ENCODE results near the gene SCAANT1. TPM values are rescaled to one million over a fixed set of nuclear protein-coding genes. Genes with fewer than 3 reads are reported as not detected.

The SCAANT1 gene
- total RNA-seq, 2 donors from 2014 or later = not detected

DNA sequence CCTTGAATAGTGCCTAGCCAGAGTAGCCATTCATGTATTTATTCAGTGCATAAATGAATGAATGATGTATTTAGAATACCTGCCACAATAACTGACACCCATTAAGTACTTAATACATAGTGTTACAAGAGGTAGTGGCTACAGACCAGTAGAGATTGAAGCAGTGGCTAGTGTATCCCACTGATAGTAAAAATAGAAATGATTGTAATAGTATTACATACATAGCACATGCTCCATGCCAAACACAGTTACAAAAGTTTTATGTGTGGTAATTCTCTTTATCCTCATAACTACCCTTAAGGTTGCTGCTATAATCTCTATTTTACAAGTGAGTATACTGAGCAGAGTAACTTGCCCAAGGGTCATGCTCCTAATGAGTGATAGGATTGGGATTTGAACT, 30.3 kb upstream of the SCAANT1 start:
- Histone ChIP-seq H3K9ac (ENCODE audit: low read depth in 2 of 2, low read length in 2 of 2) (no peak overlapping the region), H3K4me1 (peaks cover under 1% of the 10 kb centered on the region), H3K4me3 (no peak overlapping the region), H3K27me3 (no peaks in the 10 kb centered on the region), H3K36me3 (no peaks in the 10 kb centered on the region), H3K9me3 (no peaks in the 10 kb centered on the region), H3K27ac (no peak overlapping the region)
- DNase-seq = no peak
- intact Hi-C loops (cut with DNase I) = no loop called here
- TF ChIP-seq, protein P1, sequence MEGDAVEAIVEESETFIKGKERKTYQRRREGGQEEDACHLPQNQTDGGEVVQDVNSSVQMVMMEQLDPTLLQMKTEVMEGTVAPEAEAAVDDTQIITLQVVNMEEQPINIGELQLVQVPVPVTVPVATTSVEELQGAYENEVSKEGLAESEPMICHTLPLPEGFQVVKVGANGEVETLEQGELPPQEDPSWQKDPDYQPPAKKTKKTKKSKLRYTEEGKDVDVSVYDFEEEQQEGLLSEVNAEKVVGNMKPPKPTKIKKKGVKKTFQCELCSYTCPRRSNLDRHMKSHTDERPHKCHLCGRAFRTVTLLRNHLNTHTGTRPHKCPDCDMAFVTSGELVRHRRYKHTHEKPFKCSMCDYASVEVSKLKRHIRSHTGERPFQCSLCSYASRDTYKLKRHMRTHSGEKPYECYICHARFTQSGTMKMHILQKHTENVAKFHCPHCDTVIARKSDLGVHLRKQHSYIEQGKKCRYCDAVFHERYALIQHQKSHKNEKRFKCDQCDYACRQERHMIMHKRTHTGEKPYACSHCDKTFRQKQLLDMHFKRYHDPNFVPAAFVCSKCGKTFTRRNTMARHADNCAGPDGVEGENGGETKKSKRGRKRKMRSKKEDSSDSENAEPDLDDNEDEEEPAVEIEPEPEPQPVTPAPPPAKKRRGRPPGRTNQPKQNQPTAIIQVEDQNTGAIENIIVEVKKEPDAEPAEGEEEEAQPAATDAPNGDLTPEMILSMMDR (IDR thresholded peaks at IDR 0.05) = no peak

DNA sequence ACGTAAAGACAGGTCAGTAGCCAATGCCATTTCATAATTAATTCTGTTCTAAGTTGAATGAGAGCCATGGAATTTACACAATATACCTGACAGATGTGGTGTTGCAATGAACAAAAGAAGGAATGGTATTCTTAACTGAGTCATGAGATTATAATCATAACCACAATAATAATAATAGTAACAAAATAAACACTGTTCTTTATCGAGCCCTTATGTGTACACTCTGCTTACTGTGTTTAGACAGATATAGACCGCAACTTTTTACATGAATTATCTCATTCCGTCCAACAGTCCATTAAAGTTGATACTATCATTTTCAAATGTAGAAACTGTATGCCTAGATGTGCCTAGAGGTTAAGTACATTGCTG, 28.2 kb upstream of the SCAANT1 start:
- DNase-seq = no peak
- H3K9ac ChIP-seq (ENCODE audit: low read depth in 2 of 2, low read length in 2 of 2) = no peak overlapping the region
- H3K4me1 ChIP-seq = peaks cover 3% of the 10 kb centered on the region
- H3K36me3 ChIP-seq = no peaks in the 10 kb centered on the region
- no peak overlapping the region for H3K4me3 ChIP-seq
- H3K9me3 ChIP-seq = no peaks in the 10 kb centered on the region
- intact Hi-C loops (cut with DNase I) = no loop called here
- TF ChIP-seq, protein P1 (IDR thresholded peaks at IDR 0.05) = no peak
- no peaks in the 10 kb centered on the region for H3K27me3 ChIP-seq
- no peak overlapping the region for H3K27ac ChIP-seq

DNA sequence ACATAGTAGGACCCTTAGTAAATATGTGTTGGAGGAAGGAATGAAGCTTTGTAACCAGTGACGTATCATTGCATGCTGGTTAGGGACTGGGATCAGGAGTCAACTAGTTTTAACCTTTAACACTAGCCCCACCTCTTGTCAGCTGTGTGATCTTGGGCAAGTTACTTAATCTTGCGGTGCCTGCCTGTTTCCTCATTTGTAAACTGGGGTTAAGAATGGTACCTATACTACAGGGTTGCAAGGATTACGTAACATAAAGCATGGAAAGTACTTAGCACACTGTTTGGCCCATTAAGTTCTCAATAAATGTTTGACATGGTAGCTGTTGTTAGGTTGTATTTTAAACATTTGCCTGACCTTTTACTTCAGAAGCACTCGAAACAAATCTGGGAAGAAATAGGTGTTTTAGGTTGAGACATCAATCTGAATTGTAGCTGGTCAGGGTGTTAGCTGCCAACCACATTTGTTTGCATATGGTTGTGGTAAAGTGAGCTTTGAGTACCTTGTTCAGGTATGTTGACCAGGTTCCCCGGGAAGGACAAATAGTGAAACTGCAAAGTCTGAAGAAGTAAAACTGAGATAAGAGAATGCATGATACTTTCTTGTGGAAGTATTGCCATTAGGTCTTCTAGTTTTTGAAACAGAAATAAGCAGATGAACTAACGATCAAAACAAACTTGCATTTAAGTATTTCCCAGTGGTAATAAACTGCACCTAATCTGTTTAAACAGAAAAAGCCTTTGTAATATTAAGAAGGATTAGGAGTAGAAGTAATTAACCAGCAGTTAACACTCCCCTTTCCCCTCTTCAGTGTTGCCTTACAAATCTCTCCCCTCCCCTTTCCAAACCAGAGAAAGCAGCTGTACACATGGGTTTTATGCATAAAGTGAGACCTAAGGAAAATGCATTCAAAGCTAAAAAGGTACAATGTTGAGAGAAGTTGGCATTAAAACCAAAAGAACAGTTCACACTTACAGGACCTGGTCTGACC, 25.8 kb upstream of the SCAANT1 start:
- Histone ChIP-seq H3K4me3 (no peak overlapping the region), H3K9ac (ENCODE audit: low read depth in 2 of 2, low read length in 2 of 2) (no peak overlapping the region), H3K36me3 (no peaks in the 10 kb centered on the region), H3K27me3 (no peaks in the 10 kb centered on the region), H3K4me1 (peaks cover 3% of the 10 kb centered on the region), H3K27ac (no peak overlapping the region), H3K9me3 (no peaks in the 10 kb centered on the region)
- peak; percentile 49 for DNase-seq
- TF ChIP-seq, protein P1 (IDR thresholded peaks at IDR 0.05) = no peak
- intact Hi-C loops (cut with DNase I) = no loop called here

DNA sequence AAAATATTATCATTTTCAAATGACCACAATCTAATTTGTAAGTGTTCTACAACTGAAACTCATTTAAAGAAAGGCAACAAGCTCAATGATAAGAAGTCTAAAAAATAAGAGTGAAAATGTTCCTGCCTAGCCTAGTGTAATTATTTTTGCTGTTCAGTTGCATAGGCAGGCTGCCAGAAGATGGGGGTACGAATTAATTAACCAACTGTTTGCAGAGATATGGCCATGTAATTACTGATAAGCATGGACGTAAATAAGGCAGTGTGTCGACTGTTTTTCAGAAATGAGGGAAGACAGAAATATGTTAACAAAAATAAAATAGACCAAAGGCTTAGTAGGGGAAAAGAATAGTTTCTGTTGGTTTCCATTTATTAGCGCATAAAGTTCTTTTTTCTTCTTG, 24.7 kb upstream of the SCAANT1 start:
- Histone ChIP-seq H3K4me1 (peaks cover 3% of the 10 kb centered on the region), H3K27ac (no peak overlapping the region), H3K27me3 (no peaks in the 10 kb centered on the region), H3K4me3 (no peak overlapping the region), H3K36me3 (no peaks in the 10 kb centered on the region), H3K9me3 (no peaks in the 10 kb centered on the region), H3K9ac (ENCODE audit: low read depth in 2 of 2, low read length in 2 of 2) (no peak overlapping the region)
- TF ChIP-seq, protein P1 (IDR thresholded peaks at IDR 0.05) = no peak
- intact Hi-C loops (cut with DNase I) = no loop called here
- DNase-seq = no peak

DNA sequence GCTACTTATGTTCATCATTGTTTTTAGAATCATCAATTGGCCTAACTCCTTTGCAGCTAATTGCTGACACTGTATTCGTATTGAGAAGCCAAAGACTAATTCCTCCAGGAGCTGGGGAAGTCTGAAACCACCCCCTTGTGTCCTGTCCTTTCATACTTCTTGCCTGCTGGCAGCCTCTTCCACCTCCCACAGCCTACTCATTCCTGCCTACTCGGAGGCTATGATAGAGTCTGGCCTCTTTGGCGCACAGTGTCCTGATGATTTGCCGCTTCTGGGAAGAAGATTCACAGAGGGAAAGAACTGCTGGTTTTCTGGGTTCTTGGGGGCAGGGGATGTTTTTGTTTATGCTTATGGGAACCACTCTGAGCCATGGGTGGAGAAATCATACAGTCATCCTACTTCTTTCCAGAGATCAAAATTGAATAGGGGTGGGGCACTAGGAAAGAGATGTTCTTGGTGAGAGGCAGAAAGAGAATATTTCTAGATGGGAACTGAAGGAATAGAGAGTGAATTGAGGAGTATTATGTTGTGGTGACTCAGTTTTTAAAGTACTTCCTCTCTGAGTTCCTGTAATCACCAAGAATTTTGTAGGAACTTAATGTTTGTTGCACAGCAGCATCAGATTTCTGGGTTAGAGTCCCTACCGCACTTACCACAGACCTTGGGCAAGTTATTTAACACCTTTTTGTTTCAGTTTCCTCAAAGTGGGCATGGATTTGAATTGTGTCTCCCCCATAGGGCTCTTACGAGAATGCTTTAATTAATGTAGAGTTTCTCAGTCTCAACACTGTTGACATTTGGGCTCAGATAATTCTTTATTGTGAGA, 22.1 kb upstream of the SCAANT1 start:
- H3K27me3 ChIP-seq = no peaks in the 10 kb centered on the region
- H3K4me1 ChIP-seq = peaks cover 3% of the 10 kb centered on the region
- no peak for DNase-seq
- H3K36me3 ChIP-seq = no peaks in the 10 kb centered on the region
- no peak overlapping the region for H3K27ac ChIP-seq
- intact Hi-C loops (cut with DNase I) = no loop called here
- no peak overlapping the region for H3K4me3 ChIP-seq
- H3K9ac ChIP-seq (ENCODE audit: low read depth in 2 of 2, low read length in 2 of 2) = no peak overlapping the region
- TF ChIP-seq, protein P1 (IDR thresholded peaks at IDR 0.05) = no peak
- H3K9me3 ChIP-seq = no peaks in the 10 kb centered on the region
